Mesothelial cell of epicardium (in vitro differentiated cells): ENCODE data around the gene ZNFX1. TPM values are rescaled to one million over a fixed set of nuclear protein-coding genes. Genes with fewer than 3 reads are reported as not detected.
"Not testable (repeated sequence)": the region's sequence is repeated elsewhere in the genome, so short reads cannot be mapped to it uniquely, and the experiment has no call there.

Experiments used
- DNase-seq, 2 experiments: peaks; one replicate each; pipeline ENCODE4 v3.0.0; 2021; ENCODE audit warnings: low spot score in 2 of 2; ENCODE audit not compliant: unreplicated experiment in 2 of 2
- H3K27ac Mint-ChIP-seq: 2 replicates; pipeline ENCODE4 v1.8.0; 2021; ENCODE audit warnings: mixed read lengths
- H3K27me3 Mint-ChIP-seq: 2 replicates; pipeline ENCODE4 v1.8.0; 2021; ENCODE audit warnings: low read depth, mixed read lengths
- H3K36me3 Mint-ChIP-seq: 2 replicates; pipeline ENCODE4 v1.8.0; 2021; ENCODE audit warnings: mixed read lengths
- H3K4me1 Mint-ChIP-seq: 2 replicates; pipeline ENCODE4 v1.8.0; 2021; ENCODE audit warnings: mixed read lengths
- H3K4me3 Mint-ChIP-seq: 2 replicates; pipeline ENCODE4 v1.8.0; 2021; ENCODE audit warnings: mild to moderate bottlenecking, moderate library complexity, mixed read lengths
- H3K9me3 Mint-ChIP-seq: 2 replicates; pipeline ENCODE4 v1.8.0; 2021; ENCODE audit warnings: mixed read lengths
- CTCF ChIP-seq: fragments of 200-600 bp; sonication (generic); IDR thresholded peaks from one replicate; pipeline ENCODE4 v1.5.0; 2021; ENCODE audit warnings: antibody characterized with exemption; ENCODE audit not compliant: unreplicated experiment
- total RNA-seq: library from RNA; stranded (reverse); gene quantifications from 3 replicates; pipeline ENCODE4 v1.2.1, GENCODE V29; 2021

The ZNFX1 gene
- total RNA-seq, 1 donor from 2014 or later: 16.8 TPM

DNA sequence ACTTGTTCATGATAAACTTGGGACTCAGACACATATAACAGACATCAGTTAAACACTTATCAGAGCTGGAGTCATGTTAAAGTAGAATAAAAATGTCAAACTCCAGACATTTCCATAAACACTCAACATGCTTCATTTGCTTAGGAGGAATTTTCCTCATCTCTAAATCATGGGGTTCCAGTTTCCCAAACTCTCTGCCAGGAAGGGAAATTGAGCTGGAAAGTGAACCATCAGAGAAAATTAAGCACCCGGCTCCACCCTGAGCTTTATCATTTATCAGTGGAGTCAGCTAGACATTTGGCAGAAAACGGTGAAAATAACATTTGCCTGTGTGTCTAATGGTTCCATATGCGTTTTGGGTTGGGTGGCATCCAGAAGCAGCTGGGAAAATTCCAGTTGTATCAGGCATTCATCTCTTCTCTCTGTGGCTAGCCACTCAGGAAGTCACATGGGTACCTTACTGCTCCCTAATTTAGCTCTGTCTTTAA, 25.3 kb upstream of the ZNFX1 start:
- Mint-ChIP-seq H3K27ac (no peak overlapping the region), H3K4me1 (peaks cover 10% of the 10 kb centered on the region), H3K4me3 (no peak overlapping the region), H3K36me3 (no peaks in the 10 kb centered on the region), H3K9me3 (no peaks in the 10 kb centered on the region), H3K27me3 (no peaks in the 10 kb centered on the region)
- TF ChIP-seq CTCF: no peak
- no peak for DNase-seq

DNA sequence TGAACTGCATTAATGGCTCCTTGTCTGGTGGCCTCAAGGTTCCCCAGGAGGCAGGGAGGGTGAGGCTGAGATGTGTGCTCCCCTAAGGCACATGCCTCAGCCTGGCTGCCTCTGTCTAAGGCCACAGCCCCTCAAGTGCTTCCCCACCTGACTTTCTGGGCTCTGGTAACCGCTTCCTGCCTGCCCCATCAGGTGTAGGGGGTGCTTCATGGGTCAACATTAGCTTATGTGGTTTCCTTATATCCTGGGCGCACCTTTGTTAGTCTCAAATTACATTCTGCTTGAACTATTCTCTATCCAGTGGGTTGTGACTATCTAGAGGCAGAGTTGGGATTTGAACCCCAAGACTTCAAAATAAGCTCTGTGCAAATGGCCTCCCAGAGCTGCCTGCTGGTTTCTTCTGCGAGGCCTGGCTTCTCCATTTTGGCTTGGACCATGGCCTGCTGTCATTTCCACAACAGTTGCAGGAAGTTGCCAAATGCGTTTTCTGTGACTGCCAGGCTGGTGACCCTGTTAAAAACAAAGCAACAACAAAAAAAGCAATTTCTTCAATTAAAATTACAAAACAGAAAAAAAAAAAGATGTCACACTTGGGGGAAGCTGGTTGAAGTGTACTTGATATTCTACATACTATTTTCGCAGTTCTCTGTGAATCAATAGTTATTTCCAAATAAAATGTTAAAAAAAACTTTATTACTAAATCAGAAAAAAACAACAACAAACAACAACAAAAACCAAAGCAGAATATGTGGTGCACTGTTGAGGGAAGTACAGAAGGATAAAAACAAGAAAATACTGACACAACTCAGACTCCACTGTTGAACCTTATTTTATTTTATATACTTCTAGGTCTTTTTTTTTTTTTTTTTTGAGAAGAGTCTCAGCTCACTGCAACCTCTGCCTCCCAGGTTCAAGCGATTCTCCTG, 20.0 kb upstream of the ZNFX1 start:
- H3K4me1 Mint-ChIP-seq: peaks cover 2% of the 10 kb centered on the region
- DNase-seq: no peak
- H3K9me3 Mint-ChIP-seq: peaks cover 9% of the 10 kb centered on the region
- H3K4me3 Mint-ChIP-seq: no peak overlapping the region
- peaks cover 26% of the 10 kb centered on the region for H3K36me3 Mint-ChIP-seq
- TF ChIP-seq CTCF: no peak
- H3K27me3 Mint-ChIP-seq: no peaks in the 10 kb centered on the region
- no peak overlapping the region for H3K27ac Mint-ChIP-seq

DNA sequence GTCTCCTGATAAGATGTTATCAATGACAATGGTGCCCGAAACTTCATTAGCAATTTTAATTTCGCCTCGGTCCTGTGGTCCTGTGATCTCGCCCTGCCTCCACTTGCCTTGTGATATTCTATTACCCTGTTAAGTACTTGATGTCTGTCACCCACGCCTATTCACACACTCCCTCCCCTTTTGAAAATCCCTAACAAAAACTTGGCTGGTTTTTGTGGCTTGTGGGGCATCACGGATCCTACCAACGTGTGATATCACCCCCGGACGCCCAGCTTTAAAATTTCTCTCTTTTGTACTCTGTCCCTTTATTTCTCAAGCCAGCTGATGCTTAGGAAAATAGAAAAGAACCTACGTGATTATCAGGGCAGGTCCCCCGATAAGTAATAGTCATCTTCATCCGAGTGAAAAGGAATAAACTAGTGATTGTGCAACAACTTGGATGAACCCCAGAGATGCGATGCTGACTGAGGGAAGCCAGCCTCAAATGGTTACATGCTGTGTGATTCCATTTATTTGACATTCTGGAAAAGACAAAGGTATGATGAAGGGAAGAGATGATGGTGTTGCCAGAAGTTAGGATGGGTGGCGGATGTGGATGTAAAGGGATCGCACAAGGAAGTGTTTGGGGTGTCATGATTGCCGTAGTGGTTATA, 16.3 kb upstream of the ZNFX1 start:
- not testable (repeated sequence) for H3K4me1 Mint-ChIP-seq, H3K4me3 Mint-ChIP-seq, DNase-seq, H3K27me3 Mint-ChIP-seq, H3K27ac Mint-ChIP-seq
- peaks cover 11% of the 10 kb centered on the region for H3K9me3 Mint-ChIP-seq
- peaks cover 45% of the 10 kb centered on the region for H3K36me3 Mint-ChIP-seq

DNA sequence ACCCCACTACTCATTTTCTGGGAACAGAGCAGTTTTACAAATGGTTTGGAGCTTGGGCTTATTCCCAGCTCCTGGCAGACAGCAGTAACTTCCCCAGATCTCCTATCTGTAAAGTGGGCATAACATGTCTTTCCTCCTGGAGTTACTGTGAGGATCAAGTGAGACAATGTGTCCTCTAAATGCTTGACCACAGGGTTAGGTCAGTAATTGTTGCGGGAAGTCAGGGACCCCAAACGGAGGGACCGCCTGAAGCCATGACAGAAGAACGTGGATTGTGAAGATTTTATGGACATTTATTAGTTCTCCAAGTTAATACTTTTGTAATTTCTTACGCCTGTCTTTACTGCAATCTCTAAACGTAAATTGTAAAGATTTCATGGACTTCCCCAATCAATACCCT, 15.3 kb upstream of the ZNFX1 start:
- Mint-ChIP-seq H3K27ac (no peak overlapping the region), H3K27me3 (no peaks in the 10 kb centered on the region), H3K9me3 (peaks cover 14% of the 10 kb centered on the region), H3K36me3 (peaks cover 55% of the 10 kb centered on the region), H3K4me1 (peaks cover 10% of the 10 kb centered on the region), H3K4me3 (no peak overlapping the region)
- no peak for TF ChIP-seq CTCF
- DNase-seq: no peak

DNA sequence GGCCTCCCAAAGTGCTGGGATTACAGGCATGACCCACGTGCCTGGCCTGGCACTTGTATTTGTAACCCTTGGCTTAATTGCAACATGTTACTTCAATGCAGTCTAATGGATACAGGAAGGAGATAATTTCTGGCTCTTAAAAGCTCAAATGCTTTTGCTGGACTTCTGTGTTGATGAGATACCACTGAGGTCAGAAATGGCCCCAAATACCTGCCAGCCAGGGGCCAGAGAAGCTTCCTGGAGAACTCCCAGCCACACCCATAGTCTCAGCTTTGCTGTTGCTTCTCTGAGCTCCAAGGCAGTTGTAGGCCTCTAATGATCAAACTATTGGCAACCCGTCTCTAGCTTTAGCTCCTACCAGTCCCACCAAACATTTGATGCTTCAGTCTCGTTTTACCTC, 14.2 kb upstream of the ZNFX1 start:
- Mint-ChIP-seq H3K27me3 (no peaks in the 10 kb centered on the region), H3K4me1 (peaks cover 16% of the 10 kb centered on the region), H3K27ac (peak overlapping the region; percentile 21), H3K9me3 (peaks cover 20% of the 10 kb centered on the region), H3K36me3 (peaks cover 65% of the 10 kb centered on the region), H3K4me3 (no peak overlapping the region)
- no peak for DNase-seq
- no peak for TF ChIP-seq CTCF

- Mint-ChIP-seq H3K27me3 (no peaks in the 10 kb centered on the region), H3K36me3 (peaks cover 67% of the 10 kb centered on the region), H3K9me3 (peaks cover 28% of the 10 kb centered on the region), H3K4me3 (no peak overlapping the region), H3K4me1 (peaks cover 16% of the 10 kb centered on the region), H3K27ac (peak overlapping the region; percentile 44)
- DNase-seq: no peak
- TF ChIP-seq CTCF: no peak
Measured at GRCh38 chr20:49291200-49291599, 13.3 kb upstream of the ZNFX1 start.
